D721Med (cell line): ENCODE measurements around the gene PRKCD.

Experiments
- DNase-seq: peaks from one replicate; pipeline ENCODE4 v3.0.0; 2011; ENCODE audit warnings: low spot score; ENCODE audit not compliant: insufficient read length
- FAIRE-seq: peaks from 2 replicates; lab custom pipeline; 2011; peaks lifted over from hg19 to GRCh38; lab: Jason Lieb, UNC
- CTCF ChIP-seq: IDR thresholded peaks from 2 replicates; pipeline ENCODE4 v1.5.1; 2012; ENCODE audit warnings: mild to moderate bottlenecking, control low read depth; ENCODE audit not compliant: insufficient read depth; ENCODE audit errors: missing control alignments

PRKCD gene

GRCh38 chr3:53162672-53163443 is 1.8 kb downstream of the PRKCD start:
- no peak for TF ChIP-seq CTCF
- DNase-seq (no peak), FAIRE-seq (no peak)

GRCh38 chr3:53163444-53164387 is 2.7 kb downstream of the PRKCD start:
- no peak for TF ChIP-seq CTCF
- no peak for DNase-seq
- FAIRE-seq, result no peak

- DNase-seq, result no peak
- no peak for TF ChIP-seq CTCF
- no peak for FAIRE-seq
Measured at GRCh38 chr3:53164911-53165310, 3.9 kb downstream of the PRKCD start.

- DNase-seq (no peak), FAIRE-seq (no peak)
- no peak for TF ChIP-seq CTCF
Measured at GRCh38 chr3:53166206-53166605, 5.2 kb downstream of the PRKCD start.

GRCh38 chr3:53166781-53167291 is 5.8 kb downstream of the PRKCD start:
- TF ChIP-seq CTCF, result no peak
- FAIRE-seq (no peak), DNase-seq (no peak)

GRCh38 chr3:53167418-53168174 is 6.6 kb downstream of the PRKCD start:
- no peak for DNase-seq
- no peak for FAIRE-seq
- no peak for TF ChIP-seq CTCF
